ENCODE data around the gene SEMA5A. TPM values are rescaled to one million over a fixed set of nuclear protein-coding genes. Genes with fewer than 3 reads are reported as not detected.
A peak's percentile ranks its signal among the peaks of the same experiment; 100 is the strongest.

Gene SEMA5A
- total RNA-seq, 2 donors from 2014 or later = 3.4 to 40.2 TPM

GRCh38 chr5:9212605-9213004, 333.3 kb downstream of the SEMA5A start:
- Histone ChIP-seq H3K27me3 (no peaks in the 10 kb centered on the region), H3K4me1 (no peaks in the 10 kb centered on the region), H3K4me3 (no peak overlapping the region), H3K36me3 (replicated peaks in 1 of 2; ENCODE audit: insufficient read depth in 1 of 2, low read depth in 2 of 2) (no peaks in the 10 kb centered on the region), H3K9me3 (no peaks in the 10 kb centered on the region), H3K27ac (no peak overlapping the region)
- no peak for DNase-seq
- ATAC-seq = no peak
- TF ChIP-seq POLR2A (IDR thresholded peaks at IDR 0.05) = no peak
- TF ChIP-seq, protein P1, sequence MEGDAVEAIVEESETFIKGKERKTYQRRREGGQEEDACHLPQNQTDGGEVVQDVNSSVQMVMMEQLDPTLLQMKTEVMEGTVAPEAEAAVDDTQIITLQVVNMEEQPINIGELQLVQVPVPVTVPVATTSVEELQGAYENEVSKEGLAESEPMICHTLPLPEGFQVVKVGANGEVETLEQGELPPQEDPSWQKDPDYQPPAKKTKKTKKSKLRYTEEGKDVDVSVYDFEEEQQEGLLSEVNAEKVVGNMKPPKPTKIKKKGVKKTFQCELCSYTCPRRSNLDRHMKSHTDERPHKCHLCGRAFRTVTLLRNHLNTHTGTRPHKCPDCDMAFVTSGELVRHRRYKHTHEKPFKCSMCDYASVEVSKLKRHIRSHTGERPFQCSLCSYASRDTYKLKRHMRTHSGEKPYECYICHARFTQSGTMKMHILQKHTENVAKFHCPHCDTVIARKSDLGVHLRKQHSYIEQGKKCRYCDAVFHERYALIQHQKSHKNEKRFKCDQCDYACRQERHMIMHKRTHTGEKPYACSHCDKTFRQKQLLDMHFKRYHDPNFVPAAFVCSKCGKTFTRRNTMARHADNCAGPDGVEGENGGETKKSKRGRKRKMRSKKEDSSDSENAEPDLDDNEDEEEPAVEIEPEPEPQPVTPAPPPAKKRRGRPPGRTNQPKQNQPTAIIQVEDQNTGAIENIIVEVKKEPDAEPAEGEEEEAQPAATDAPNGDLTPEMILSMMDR (IDR thresholded peaks at IDR 0.05) = no peak
- 53 to 88% methylated on average over 1 of the region's 1 CpG for WGBS, 2 donors
- intact Hi-C loops (cut with DNase I) = no loop called here

GRCh38 chr5:9209846-9210492, 335.9 kb downstream of the SEMA5A start:
- H3K4me1 ChIP-seq = no peaks in the 10 kb centered on the region
- 82 to 86% methylated on average over 3 of the region's 3 CpGs for WGBS, 2 donors
- no peak for ATAC-seq
- H3K4me3 ChIP-seq = no peak overlapping the region
- no peak for DNase-seq
- intact Hi-C loops (cut with DNase I) = no loop called here
- H3K9me3 ChIP-seq = no peaks in the 10 kb centered on the region
- H3K36me3 ChIP-seq (replicated peaks in 1 of 2; ENCODE audit: insufficient read depth in 1 of 2, low read depth in 2 of 2) = no peaks in the 10 kb centered on the region
- no peak overlapping the region for H3K27ac ChIP-seq
- H3K27me3 ChIP-seq = no peaks in the 10 kb centered on the region
- no peak for TF ChIP-seq POLR2A (IDR thresholded peaks at IDR 0.05)
- TF ChIP-seq, protein P1 (IDR thresholded peaks at IDR 0.05) = no peak

- no peak for DNase-seq
- H3K27ac ChIP-seq = no peak overlapping the region
- no peaks in the 10 kb centered on the region for H3K4me1 ChIP-seq
- no peaks in the 10 kb centered on the region for H3K9me3 ChIP-seq
- H3K4me3 ChIP-seq = no peak overlapping the region
- H3K36me3 ChIP-seq (replicated peaks in 1 of 2; ENCODE audit: insufficient read depth in 1 of 2, low read depth in 2 of 2) = no peaks in the 10 kb centered on the region
- ATAC-seq = no peak
- intact Hi-C loops (cut with DNase I) = no loop called here
- TF ChIP-seq, protein P1 (IDR thresholded peaks at IDR 0.05) = peak in 6 of 7 experiments; percentile 31 to 60 (median 49)
- no peak for TF ChIP-seq POLR2A (IDR thresholded peaks at IDR 0.05)
- WGBS, 2 donors = 44 to 51% methylated on average over 5 of the region's 5 CpGs
- H3K27me3 ChIP-seq = no peaks in the 10 kb centered on the region
These were observed 338.0 kb downstream of the SEMA5A start for GRCh38 chr5:9207817-9208418.

- 85 to 91% methylated on average over 2 of the region's 2 CpGs for WGBS, 2 donors
- no peaks in the 10 kb centered on the region for H3K27me3 ChIP-seq
- no peak overlapping the region for H3K27ac ChIP-seq
- DNase-seq (no peak), ATAC-seq (no peak)
- H3K4me3 ChIP-seq = no peak overlapping the region
- no peaks in the 10 kb centered on the region for H3K9me3 ChIP-seq
- intact Hi-C loops (cut with DNase I) = no loop called here
- TF ChIP-seq, protein P1 (IDR thresholded peaks at IDR 0.05) = no peak
- no peak for TF ChIP-seq POLR2A (IDR thresholded peaks at IDR 0.05)
- no peaks in the 10 kb centered on the region for H3K4me1 ChIP-seq
- no peaks in the 10 kb centered on the region for H3K36me3 ChIP-seq (replicated peaks in 1 of 2; ENCODE audit: insufficient read depth in 1 of 2, low read depth in 2 of 2)
These were observed 343.2 kb downstream of the SEMA5A start for GRCh38 chr5:9202636-9203035.

GRCh38 chr5:9201761-9202160, 344.1 kb downstream of the SEMA5A start:
- H3K4me1 ChIP-seq = no peaks in the 10 kb centered on the region
- intact Hi-C loops (cut with DNase I) = no loop called here

More at GRCh38 chr5:9201761-9202160, 344.1 kb downstream of the SEMA5A start:
- no peak for ATAC-seq
- no peak overlapping the region for H3K4me3 ChIP-seq
- no peaks in the 10 kb centered on the region for H3K9me3 ChIP-seq
- H3K27me3 ChIP-seq = no peaks in the 10 kb centered on the region
- no peaks in the 10 kb centered on the region for H3K36me3 ChIP-seq (replicated peaks in 1 of 2; ENCODE audit: insufficient read depth in 1 of 2, low read depth in 2 of 2)
- 82 to 86% methylated on average over 6 of the region's 6 CpGs for WGBS, 2 donors
- TF ChIP-seq POLR2A (IDR thresholded peaks at IDR 0.05) = no peak
- TF ChIP-seq, protein P1 (IDR thresholded peaks at IDR 0.05) = no peak
- no peak overlapping the region for H3K27ac ChIP-seq
- no peak for DNase-seq
